Immature natural killer cell (primary cell): ENCODE data around the gene GMEB2. TPM values are rescaled to one million over a fixed set of nuclear protein-coding genes. Genes with fewer than 3 reads are reported as not detected.
"Not testable (repeated sequence)": the region's sequence is repeated elsewhere in the genome, so short reads cannot be mapped to it uniquely, and the experiment has no call there.

Source experiments
- DNase-seq, 3 donors: peaks; one replicate each; pipeline ENCODE4 v3.0.0; 2022; ENCODE audit warnings: mixed read lengths in 1 of 3
- H3K27ac Mint-ChIP-seq, 6 donors: one replicate each; pipeline ENCODE4 v1.8.0; 2020; ENCODE audit warnings: mixed read lengths in 6 of 6, mild to moderate bottlenecking in 5 of 6, inconsistent platforms in 4 of 6, moderate library complexity in 3 of 6
- H3K27me3 Mint-ChIP-seq, 3 donors: one replicate each; pipeline ENCODE4 v1.8.0; 2020 to 2021; ENCODE audit warnings: low read depth in 3 of 3, mild to moderate bottlenecking in 3 of 3, mixed read lengths in 3 of 3, moderate library complexity in 3 of 3, inconsistent platforms in 1 of 3
- H3K36me3 Mint-ChIP-seq, 3 donors: one replicate each; pipeline ENCODE4 v1.8.0; 2020; ENCODE audit warnings: mixed read lengths in 3 of 3, inconsistent platforms in 2 of 3, mild to moderate bottlenecking in 2 of 3
- H3K4me1 Mint-ChIP-seq, 2 donors: one replicate each; pipeline ENCODE4 v1.8.0; 2020; ENCODE audit warnings: inconsistent platforms in 2 of 2, mild to moderate bottlenecking in 2 of 2, mixed read lengths in 2 of 2, moderate library complexity in 1 of 2
- H3K4me3 Mint-ChIP-seq, 5 donors: one replicate each; pipeline ENCODE4 v1.8.0; 2020; ENCODE audit warnings: mild to moderate bottlenecking in 5 of 5, mixed read lengths in 5 of 5, inconsistent platforms in 3 of 5, moderate library complexity in 3 of 5
- H3K9me3 Mint-ChIP-seq, 6 donors: one replicate each; pipeline ENCODE4 v1.8.0; 2020; ENCODE audit warnings: mild to moderate bottlenecking in 6 of 6, mixed read lengths in 6 of 6, inconsistent platforms in 4 of 6, moderate library complexity in 3 of 6
- polyA plus RNA-seq, 3 donors: library from polyadenylated mRNA; unstranded; fragments of 300-500 nt; fragmentation: Illumina TruSeq; gene quantifications; one replicate each; pipeline ENCODE4 v1.2.3, GENCODE V29; 2021

The GMEB2 gene
- polyA plus RNA-seq, 3 donors from 2014 or later = 2.7 to 11.4 TPM; not detected in 1

DNA sequence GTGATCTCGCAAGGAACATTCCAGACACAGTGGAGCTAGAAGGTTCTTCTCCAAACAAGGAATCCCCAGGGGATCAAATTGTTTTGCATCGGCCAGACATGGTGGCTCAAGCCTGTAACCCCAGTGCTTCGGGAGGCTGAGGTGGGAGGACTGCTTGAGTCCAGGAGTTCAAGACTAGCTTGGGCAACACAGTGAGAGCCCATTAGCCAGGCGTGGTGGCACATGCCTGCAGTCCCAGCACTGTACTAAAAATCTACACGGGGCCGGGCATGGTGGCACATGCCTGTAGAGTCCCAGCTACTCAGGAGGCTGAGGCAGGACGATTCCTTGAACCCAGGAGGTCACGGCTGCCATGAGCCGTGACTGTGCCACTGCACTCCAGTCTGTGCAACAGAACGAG lies 15.3 kb downstream of the GMEB2 start:
- H3K9me3 Mint-ChIP-seq = no peaks in the 10 kb centered on the region

DNA sequence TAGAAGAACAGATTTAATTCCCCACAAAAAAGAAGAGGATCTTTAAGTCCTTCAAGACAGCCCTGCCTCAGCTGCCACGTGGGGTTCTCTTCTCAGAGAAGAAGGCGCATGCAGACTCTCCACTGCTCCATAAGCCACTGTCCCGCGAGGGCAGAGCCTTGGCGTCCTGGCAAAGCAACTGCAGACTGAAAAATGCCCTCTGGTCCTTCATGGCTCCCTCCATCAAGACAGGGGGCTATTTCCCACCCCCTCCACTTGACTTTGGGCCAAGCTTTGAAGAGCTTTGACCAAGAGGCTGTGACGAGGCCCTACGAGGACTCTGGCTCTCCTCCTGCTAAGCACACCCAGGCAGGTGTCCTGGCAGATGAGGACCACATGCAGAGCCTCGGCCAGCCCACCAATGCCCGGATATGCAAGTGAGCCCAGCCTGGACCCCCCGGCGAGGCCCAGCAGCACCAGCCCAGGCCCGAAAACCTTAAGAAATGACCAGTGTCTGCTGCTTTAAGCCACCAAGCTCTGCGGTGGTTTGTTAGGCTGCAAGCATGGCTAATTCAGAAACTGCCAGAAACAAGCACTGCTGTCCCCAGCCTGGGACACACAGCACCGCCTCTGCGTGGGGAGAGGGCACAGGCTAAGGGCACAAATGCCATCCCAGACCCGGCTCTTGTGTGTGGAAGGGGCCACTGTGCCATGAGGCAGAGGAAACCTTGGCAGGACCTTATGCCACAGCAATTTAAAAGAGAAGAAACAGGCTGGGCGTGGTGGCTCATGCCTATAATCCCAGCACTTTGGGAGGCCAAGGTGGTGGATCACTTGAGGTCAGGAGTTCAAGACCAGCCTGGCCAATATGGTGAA lies 16.1 kb downstream of the GMEB2 start:
- Mint-ChIP-seq H3K4me3 (no peak overlapping the region), H3K36me3 (peaks cover 0 to 6% (median 0%) of the 10 kb centered on the region in 3 donors), H3K4me1 (peaks cover 5 to 9% of the 10 kb centered on the region in 2 donors), H3K27me3 (peaks cover 0 to 3% (median 0%) of the 10 kb centered on the region in 3 donors), H3K9me3 (no peaks in the 10 kb centered on the region), H3K27ac (no peak overlapping the region)
- no peak for DNase-seq

More for the DNA sequence above, 15.3 kb downstream of the GMEB2 start:
- Mint-ChIP-seq H3K4me1 (peaks cover 5 to 9% of the 10 kb centered on the region in 2 donors), H3K4me3 (no peak overlapping the region), H3K27ac (no peak overlapping the region), H3K36me3 (peaks cover 0 to 12% (median 0%) of the 10 kb centered on the region in 3 donors), H3K27me3 (peaks cover 0 to 3% (median 0%) of the 10 kb centered on the region in 3 donors)
- DNase-seq = no peak

DNA sequence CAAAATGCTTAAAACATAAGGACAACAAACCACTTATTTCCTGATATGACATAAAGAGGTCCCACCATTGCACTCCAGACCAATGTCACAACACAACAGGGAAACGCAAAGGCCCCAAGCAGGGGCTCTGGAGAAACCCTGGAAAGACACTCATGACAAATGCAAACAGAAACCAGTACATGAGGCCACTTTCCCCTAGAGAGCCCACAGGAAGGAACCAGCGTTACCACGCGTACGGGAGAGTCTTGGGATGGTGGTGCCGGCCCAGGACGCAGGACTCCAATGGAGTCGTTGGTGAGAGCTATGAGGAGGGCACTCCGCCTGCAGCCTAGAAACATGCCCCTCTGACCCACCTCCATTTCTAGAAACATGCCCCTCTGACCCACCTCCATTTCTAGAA lies 20.2 kb downstream of the GMEB2 start:
- peaks cover 2 to 6% (median 4%) of the 10 kb centered on the region in 3 donors for H3K27me3 Mint-ChIP-seq
- no peak overlapping the region for H3K4me3 Mint-ChIP-seq
- no peak for DNase-seq
- peaks cover 7 to 19% (median 17%) of the 10 kb centered on the region in 3 donors for H3K36me3 Mint-ChIP-seq
- no peak overlapping the region for H3K27ac Mint-ChIP-seq
- H3K9me3 Mint-ChIP-seq = no peaks in the 10 kb centered on the region
- peaks cover 0 to 6% of the 10 kb centered on the region in 2 donors for H3K4me1 Mint-ChIP-seq

DNA sequence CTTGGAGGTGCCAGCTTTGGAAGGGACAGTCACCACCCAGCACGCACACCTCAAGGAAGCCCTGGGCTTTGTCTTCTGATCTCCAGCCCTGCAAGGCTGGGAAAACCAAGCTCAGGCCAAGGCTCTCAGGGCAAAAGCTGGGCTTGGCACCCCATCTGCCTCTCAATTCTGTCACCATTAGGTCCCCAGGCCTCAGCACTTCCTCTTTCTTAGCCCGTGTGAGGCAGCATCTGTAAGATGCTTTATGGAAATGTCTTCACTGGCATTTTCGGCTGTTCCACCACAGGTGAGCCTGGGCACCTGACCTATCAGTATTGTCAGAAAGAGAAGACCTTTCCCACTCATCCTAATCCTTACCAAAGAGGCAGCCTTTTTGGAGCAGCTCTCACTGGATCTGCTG lies 24.6 kb downstream of the GMEB2 start:
- peaks cover 0 to 3% (median 0%) of the 10 kb centered on the region in 6 donors for H3K9me3 Mint-ChIP-seq
- DNase-seq = no peak
- H3K4me3 Mint-ChIP-seq = no peak overlapping the region
- peaks cover 4 to 10% (median 8%) of the 10 kb centered on the region in 3 donors for H3K27me3 Mint-ChIP-seq
- peaks cover 12 to 37% (median 35%) of the 10 kb centered on the region in 3 donors for H3K36me3 Mint-ChIP-seq
- H3K27ac Mint-ChIP-seq = peak overlapping the region in 3 of 6 donors; percentile 40 to 51 (median 46)
- H3K4me1 Mint-ChIP-seq = peaks cover 2 to 6% of the 10 kb centered on the region in 2 donors

DNA sequence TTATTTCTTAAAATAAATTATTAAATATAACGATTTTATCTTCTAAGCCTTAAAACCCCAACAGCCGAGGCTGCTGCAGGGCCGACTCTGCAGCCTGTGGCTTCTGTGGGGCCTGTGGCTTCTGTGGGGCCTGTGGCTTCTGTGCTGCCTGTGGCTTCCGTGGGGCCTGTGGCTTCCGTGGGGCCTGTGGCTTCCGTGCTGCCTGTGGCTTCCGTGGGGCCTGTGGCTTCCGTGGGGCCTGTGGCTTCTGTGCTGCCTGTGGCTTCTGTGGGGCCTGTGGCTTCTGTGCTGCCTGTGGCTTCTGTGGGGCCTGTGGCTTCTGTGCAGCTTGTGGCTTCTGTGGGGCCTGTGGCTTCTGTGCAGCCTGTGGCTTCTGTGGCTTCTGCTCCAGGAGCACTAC lies 25.2 kb downstream of the GMEB2 start:
- peak overlapping the region in 2 of 6 donors; percentile 17 to 40 for H3K27ac Mint-ChIP-seq
- not testable (repeated sequence) for H3K9me3 Mint-ChIP-seq, H3K4me3 Mint-ChIP-seq, H3K4me1 Mint-ChIP-seq
- peak; percentile 28 to 47 (median 30) for DNase-seq
- peaks cover 12 to 37% (median 35%) of the 10 kb centered on the region in 3 donors for H3K36me3 Mint-ChIP-seq
- peaks cover 4 to 10% (median 8%) of the 10 kb centered on the region in 3 donors for H3K27me3 Mint-ChIP-seq

DNA sequence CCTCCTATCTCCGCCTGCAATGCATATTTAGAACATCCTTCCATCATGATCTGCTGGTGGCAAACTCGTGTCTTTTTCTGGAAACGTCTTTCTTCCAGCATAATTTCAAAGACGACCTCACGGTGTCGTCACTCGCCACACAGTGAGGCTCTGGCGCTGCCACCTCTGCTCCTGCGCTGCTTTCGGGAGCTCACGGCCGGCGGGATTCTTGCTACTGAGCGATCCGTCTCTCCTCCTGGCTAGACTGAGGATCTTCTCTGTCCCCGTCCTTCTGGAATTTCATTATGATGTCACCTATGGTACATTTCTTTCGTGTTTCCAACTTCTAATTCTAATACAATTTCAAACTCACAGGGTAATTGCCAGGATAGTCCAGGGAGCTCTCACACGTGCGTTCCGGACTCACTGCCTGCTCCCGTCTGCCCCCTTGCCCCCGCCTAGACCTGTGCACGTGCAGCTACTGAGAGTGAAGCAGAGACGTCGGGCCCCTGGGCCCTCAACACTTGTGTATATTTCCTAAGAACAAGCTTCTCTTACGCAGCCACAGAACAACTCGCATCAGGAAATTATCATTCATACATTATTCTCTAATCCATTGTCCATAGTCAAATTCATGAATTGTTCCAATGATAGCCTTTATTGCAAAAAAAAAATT lies 27.4 kb downstream of the GMEB2 start:
- Mint-ChIP-seq H3K4me3 (no peak overlapping the region), H3K27ac (no peak overlapping the region), H3K9me3 (peaks cover 0 to 3% (median 0%) of the 10 kb centered on the region in 6 donors), H3K4me1 (peaks cover 2 to 6% of the 10 kb centered on the region in 2 donors), H3K36me3 (peaks cover 15 to 42% (median 33%) of the 10 kb centered on the region in 3 donors), H3K27me3 (peaks cover 6 to 14% (median 10%) of the 10 kb centered on the region in 3 donors)
- DNase-seq = no peak

DNA sequence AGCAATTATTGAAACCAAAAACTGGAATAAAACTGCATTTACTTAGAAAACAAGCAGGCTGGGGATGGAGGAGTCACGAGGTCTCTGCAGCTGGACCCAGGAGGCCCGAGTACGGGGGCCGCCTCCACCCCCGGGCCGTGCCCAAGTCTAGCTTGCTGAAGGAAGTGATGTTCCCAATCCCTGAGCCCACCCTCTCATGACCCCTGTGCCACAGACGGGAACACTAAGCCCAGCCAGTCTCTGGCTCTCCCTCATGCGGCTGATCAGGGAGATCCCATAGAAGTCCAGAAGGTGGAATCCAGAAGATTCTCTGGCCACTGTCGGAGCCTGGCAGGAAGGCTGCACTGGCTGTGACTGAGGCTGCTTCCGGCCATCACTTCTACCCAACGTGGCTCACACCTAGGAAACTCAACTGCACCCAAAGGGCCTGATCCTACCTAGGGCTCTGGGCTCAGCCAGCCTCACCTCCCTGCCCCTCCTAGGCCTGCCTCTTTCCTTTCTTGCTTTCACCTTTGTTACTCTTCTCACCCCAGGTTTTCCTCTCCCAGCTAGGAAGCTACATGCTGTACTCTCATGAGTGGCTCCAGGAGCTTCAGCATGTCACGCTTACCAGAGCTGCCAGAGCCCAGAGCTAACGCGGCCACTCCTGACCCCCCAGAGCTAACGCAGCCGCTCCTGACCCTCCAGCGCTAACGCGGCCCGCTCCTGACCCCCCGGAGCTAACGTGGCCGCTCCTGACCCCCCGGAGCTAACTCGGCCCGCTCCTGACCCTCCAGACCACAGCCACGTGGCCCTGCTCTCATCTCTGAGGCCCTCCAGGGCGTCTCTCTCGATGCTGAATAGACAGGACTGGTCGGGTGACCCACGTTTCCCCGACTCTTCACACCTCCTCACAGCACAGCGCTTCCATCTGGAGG lies 28.2 kb downstream of the GMEB2 start:
- Mint-ChIP-seq H3K4me1 (peaks cover 2 to 6% of the 10 kb centered on the region in 2 donors), H3K27ac (no peak overlapping the region), H3K36me3 (peaks cover 15 to 42% (median 28%) of the 10 kb centered on the region in 3 donors), H3K9me3 (peaks cover 0 to 3% (median 0%) of the 10 kb centered on the region in 6 donors), H3K4me3 (no peak overlapping the region), H3K27me3 (peaks cover 3 to 16% (median 10%) of the 10 kb centered on the region in 3 donors)
- no peak for DNase-seq

DNA sequence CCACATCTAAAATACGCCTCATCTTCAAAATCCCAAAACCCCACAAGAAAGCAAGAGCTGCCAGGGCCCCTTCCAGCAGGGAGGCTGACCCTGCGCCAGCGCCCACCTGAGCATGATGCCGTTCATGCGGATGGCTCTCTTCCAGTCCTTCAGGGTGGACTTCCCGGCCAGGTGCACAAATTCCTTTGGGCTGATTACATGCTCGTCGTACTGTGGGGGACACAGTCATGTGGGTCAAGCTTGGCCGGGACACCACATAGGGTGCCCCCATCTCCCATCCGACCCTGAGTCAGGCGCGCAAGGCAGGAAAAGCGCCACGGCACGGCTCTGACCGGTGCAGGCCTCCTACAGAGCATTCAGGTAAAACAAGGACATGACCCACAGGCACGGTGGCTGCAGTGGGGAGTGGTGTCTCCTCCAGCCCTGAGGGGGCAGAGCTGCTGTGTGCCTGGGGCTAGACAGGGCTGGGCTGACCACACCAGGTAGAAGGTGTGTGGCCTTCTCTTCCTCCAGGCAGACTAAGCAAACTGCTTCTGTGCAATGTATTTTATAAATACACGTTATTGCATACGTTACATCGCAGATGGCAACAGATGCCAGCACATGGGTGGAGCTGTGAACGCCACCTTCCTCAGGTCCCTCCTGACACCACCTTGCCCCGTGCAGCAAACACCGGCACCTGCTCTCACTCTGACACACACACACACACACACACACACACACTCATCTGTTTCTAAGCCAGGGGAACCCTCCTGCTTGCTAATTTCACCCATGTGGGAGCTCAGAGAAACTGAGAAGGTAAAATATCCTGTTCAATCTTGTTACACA lies 29.0 kb downstream of the GMEB2 start:
- Mint-ChIP-seq H3K27ac (no peak overlapping the region), H3K36me3 (peaks cover 17 to 46% (median 30%) of the 10 kb centered on the region in 3 donors)

DNA sequence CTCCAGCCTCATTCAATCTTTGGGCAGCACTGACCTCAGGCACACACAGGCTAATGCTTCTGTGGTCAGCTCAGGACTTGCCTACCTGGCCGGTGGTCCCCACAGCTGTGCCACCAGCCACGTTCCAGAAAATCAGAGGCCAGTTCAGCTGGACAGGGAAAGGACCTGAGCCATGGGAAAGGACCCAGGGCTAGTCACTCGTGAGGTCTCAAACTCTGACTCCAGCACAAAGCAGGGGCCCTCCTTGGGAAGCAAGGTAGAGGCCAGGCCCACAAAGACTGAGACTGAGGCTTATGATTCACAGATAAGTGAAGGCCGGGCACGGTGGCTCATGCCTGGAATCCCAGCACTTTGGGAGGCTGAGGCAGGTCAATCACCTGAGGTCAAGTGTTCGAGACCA lies 30.5 kb downstream of the GMEB2 start:
- Mint-ChIP-seq H3K27me3 (peaks cover 3 to 10% (median 6%) of the 10 kb centered on the region in 3 donors), H3K9me3 (peaks cover 0 to 3% (median 0%) of the 10 kb centered on the region in 6 donors), H3K36me3 (peaks cover 14 to 41% (median 25%) of the 10 kb centered on the region in 3 donors), H3K4me1 (peaks cover 0 to 2% of the 10 kb centered on the region in 2 donors), H3K4me3 (no peak overlapping the region), H3K27ac (no peak overlapping the region)
- DNase-seq = no peak

More for the DNA sequence above, 29.0 kb downstream of the GMEB2 start:
- no peak for DNase-seq
- H3K4me1 Mint-ChIP-seq = peaks cover 2 to 3% of the 10 kb centered on the region in 2 donors
- peaks cover 3 to 15% (median 10%) of the 10 kb centered on the region in 3 donors for H3K27me3 Mint-ChIP-seq
- H3K4me3 Mint-ChIP-seq = no peak overlapping the region
- H3K9me3 Mint-ChIP-seq = peaks cover 0 to 3% (median 0%) of the 10 kb centered on the region in 6 donors

DNA sequence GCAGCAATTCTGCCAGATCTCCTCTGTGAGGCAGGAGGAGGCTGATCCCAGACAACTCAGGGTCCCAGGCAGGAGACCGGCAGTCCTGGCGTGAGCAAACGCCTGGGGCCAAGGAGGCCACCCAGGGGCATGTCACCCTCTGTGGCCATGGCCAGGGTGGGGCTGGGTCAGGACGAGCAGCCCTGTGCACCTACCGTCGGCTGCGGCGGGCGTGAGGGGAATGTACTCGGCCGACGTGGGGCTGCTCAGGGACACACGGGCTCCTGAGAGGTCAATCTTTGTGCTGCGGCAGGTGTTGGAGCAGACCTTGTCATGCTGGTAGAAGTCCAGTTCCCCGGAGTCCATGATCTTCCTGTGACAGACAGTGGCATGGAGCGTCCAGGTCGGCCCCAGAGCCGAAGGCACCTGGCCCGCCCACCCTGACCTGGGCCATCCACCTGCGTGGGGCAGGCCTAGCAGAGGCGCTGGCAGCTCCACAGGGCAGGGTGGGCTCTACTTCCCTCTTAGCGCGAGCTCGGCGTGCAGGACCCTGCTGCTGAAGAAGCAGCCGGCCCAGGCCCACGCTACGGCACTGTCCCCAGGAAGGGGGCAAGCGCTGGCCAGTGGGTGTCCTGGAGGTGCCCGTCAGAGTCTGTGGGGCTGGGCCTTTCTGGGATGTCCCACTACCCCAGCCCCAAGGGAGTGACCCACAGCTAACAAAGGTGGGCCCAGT lies 31.3 kb downstream of the GMEB2 start:
- no peak for DNase-seq
- peaks cover 2 to 10% (median 3%) of the 10 kb centered on the region in 3 donors for H3K27me3 Mint-ChIP-seq
- no peak overlapping the region for H3K4me3 Mint-ChIP-seq
- H3K27ac Mint-ChIP-seq = no peak overlapping the region
- peaks cover 0 to 3% (median 0%) of the 10 kb centered on the region in 6 donors for H3K9me3 Mint-ChIP-seq
- peaks cover 18 to 45% (median 24%) of the 10 kb centered on the region in 3 donors for H3K36me3 Mint-ChIP-seq
- H3K4me1 Mint-ChIP-seq = peaks cover 0 to 2% of the 10 kb centered on the region in 2 donors

DNA sequence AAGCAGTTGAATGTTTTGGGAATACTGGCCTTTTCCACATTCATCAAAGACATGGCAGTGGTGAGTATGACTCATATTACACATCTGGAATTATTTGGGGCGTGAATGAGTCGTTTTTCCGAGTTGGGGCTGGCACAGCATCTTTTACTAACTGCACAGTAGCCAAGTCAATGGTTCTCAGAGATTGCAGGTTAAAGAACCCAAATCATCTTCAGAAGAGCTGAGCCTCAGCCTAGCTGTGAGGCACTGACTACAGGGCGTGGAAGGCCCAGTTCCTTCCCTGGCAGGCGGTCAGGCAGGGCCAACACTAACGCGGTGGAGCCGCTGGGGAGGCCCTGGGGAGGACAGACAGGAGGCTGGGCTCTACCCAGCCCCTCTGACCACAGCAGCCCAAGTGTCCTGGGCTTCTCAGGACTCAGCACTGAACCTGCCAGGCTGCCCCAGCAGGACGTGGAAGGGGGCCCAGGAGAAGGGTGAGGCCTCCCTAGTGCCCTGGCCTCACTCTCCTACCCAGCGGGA lies 32.8 kb downstream of the GMEB2 start:
- Mint-ChIP-seq H3K4me3 (no peak overlapping the region), H3K9me3 (no peaks in the 10 kb centered on the region), H3K27ac (no peak overlapping the region), H3K27me3 (peaks cover 0 to 8% (median 2%) of the 10 kb centered on the region in 3 donors), H3K36me3 (peaks cover 14 to 46% (median 16%) of the 10 kb centered on the region in 3 donors), H3K4me1 (peaks cover 0 to 2% of the 10 kb centered on the region in 2 donors)
- DNase-seq = no peak

DNA sequence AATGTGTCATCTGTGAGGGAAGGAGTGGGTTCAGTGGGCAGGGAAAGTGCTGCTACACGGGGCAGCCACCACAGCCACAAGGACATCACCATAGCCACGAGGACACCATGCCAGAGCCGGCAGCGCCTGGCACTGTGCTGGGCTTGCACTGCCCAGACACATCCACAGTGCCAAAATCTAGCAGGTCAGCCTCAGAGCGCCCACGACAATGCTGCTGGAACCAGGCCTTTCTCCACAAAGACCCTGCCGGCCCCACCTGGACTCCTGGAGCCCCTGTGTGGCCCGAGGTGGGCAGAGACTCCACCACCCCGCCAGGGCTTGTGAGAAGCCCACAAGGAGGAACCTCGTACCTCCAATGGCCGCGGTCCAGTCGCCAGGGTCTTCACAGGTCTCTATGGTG lies 34.2 kb downstream of the GMEB2 start:
- H3K4me1 Mint-ChIP-seq = no peaks in the 10 kb centered on the region
- H3K27ac Mint-ChIP-seq = no peak overlapping the region
- H3K27me3 Mint-ChIP-seq = peaks cover 0 to 8% (median 2%) of the 10 kb centered on the region in 3 donors
- no peaks in the 10 kb centered on the region for H3K9me3 Mint-ChIP-seq
- peaks cover 15 to 40% (median 17%) of the 10 kb centered on the region in 3 donors for H3K36me3 Mint-ChIP-seq
- no peak for DNase-seq
- H3K4me3 Mint-ChIP-seq = no peak overlapping the region
